Dendritic cell treated with granulocyte-macrophage colony-stimulating factor and Interleukin-4, amounts not matched to agents 40 ng/mL and 50 ng/mL, for 4 days (primary cell): Measurements from ENCODE around the gene RINL.
"Not testable (repeated sequence)": the region's sequence is repeated elsewhere in the genome, so short reads cannot be mapped to it uniquely, and the experiment has no call there.

Experiments used
- H3K27ac Mint-ChIP-seq: one replicate; pipeline ENCODE4 v1.8.0; 2022; ENCODE audit warnings: mild to moderate bottlenecking, mixed read lengths
- H3K27me3 Mint-ChIP-seq: one replicate; pipeline ENCODE4 v1.8.0; 2022; ENCODE audit warnings: mild to moderate bottlenecking, mixed read lengths
- H3K36me3 Mint-ChIP-seq: one replicate; pipeline ENCODE4 v1.8.0; 2022; ENCODE audit warnings: low read depth, mixed read lengths
- H3K4me1 Mint-ChIP-seq: one replicate; pipeline ENCODE4 v1.8.0; 2022; ENCODE audit warnings: low read depth, mixed read lengths
- H3K4me3 Mint-ChIP-seq: one replicate; pipeline ENCODE4 v1.8.0; 2022; ENCODE audit warnings: mild to moderate bottlenecking, moderate library complexity, mixed read lengths
- H3K9me3 Mint-ChIP-seq: one replicate; pipeline ENCODE4 v1.8.0; 2022; ENCODE audit warnings: mixed read lengths
- intact Hi-C: fragments of 100-400 bp; cut with micrococcal nuclease; formaldehyde crosslinking; loops from one replicate; pipeline ENCODE4 v1.15.0; 2022

RINL gene

GRCh38 chr19:38898788-38899446 lies 20.8 kb upstream of the RINL start:
- Mint-ChIP-seq H3K9me3 (no peaks in the 10 kb centered on the region), H3K36me3 (peaks cover 52% of the 10 kb centered on the region), H3K27ac (peak overlapping the region; percentile 89), H3K27me3 (no peaks in the 10 kb centered on the region), H3K4me3 (peak overlapping the region; percentile 90), H3K4me1 (peaks cover 43% of the 10 kb centered on the region)
- intact Hi-C loops, result loop anchor here (1.0 to 5.0 kb wide), 3 partner anchors 31 to 67 kb away; partner anchors contain the start of genes ECH1, MRPS12 and SARS2

GRCh38 chr19:38894968-38895367 lies 16.9 kb upstream of the RINL start:
- Mint-ChIP-seq H3K36me3 (peaks cover 71% of the 10 kb centered on the region), H3K4me3 (no peak overlapping the region), H3K27me3 (no peaks in the 10 kb centered on the region), H3K27ac (peak overlapping the region; percentile 6), H3K4me1 (peaks cover 22% of the 10 kb centered on the region), H3K9me3 (no peaks in the 10 kb centered on the region)
- intact Hi-C loops, result loop anchor here (5.0 kb wide), 1 partner anchor 63 kb away; the partner anchor contains the start of gene ECH1

GRCh38 chr19:38893341-38893771 lies 15.3 kb upstream of the RINL start:
- H3K4me3 Mint-ChIP-seq, result no peak overlapping the region
- H3K36me3 Mint-ChIP-seq, result peaks cover 75% of the 10 kb centered on the region
- peaks cover 14% of the 10 kb centered on the region for H3K4me1 Mint-ChIP-seq
- H3K27ac Mint-ChIP-seq, result no peak overlapping the region
- H3K27me3 Mint-ChIP-seq, result no peaks in the 10 kb centered on the region
- intact Hi-C loops, result no loop called here
- H3K9me3 Mint-ChIP-seq, result no peaks in the 10 kb centered on the region

GRCh38 chr19:38892841-38893240 lies 14.8 kb upstream of the RINL start:
- no peak overlapping the region for H3K4me3 Mint-ChIP-seq
- H3K4me1 Mint-ChIP-seq, result peaks cover 9% of the 10 kb centered on the region
- H3K27ac Mint-ChIP-seq, result no peak overlapping the region
- no peaks in the 10 kb centered on the region for H3K27me3 Mint-ChIP-seq
- intact Hi-C loops, result no loop called here
- H3K9me3 Mint-ChIP-seq, result no peaks in the 10 kb centered on the region
- peaks cover 80% of the 10 kb centered on the region for H3K36me3 Mint-ChIP-seq

- H3K27me3 Mint-ChIP-seq, result no peaks in the 10 kb centered on the region
- no peak overlapping the region for H3K4me3 Mint-ChIP-seq
- peaks cover 91% of the 10 kb centered on the region for H3K36me3 Mint-ChIP-seq
- H3K27ac Mint-ChIP-seq, result peak overlapping the region; percentile 55
- H3K4me1 Mint-ChIP-seq, result peaks cover 5% of the 10 kb centered on the region
- no peaks in the 10 kb centered on the region for H3K9me3 Mint-ChIP-seq
- intact Hi-C loops, result no loop called here
Observed at GRCh38 chr19:38891771-38892170, 13.7 kb upstream of the RINL start.

- no peak overlapping the region for H3K27ac Mint-ChIP-seq
- no peaks in the 10 kb centered on the region for H3K27me3 Mint-ChIP-seq
- H3K9me3 Mint-ChIP-seq, result no peaks in the 10 kb centered on the region
- peaks cover 1% of the 10 kb centered on the region for H3K4me1 Mint-ChIP-seq
- H3K36me3 Mint-ChIP-seq, result peaks cover 96% of the 10 kb centered on the region
- intact Hi-C loops, result no loop called here
- no peak overlapping the region for H3K4me3 Mint-ChIP-seq
Observed at GRCh38 chr19:38890686-38891085, 12.6 kb upstream of the RINL start.

GRCh38 chr19:38889803-38890202 lies 11.7 kb upstream of the RINL start:
- Mint-ChIP-seq H3K36me3 (peaks cover 96% of the 10 kb centered on the region), H3K9me3 (no peaks in the 10 kb centered on the region), H3K4me1 (no peaks in the 10 kb centered on the region), H3K4me3 (no peak overlapping the region), H3K27ac (no peak overlapping the region), H3K27me3 (no peaks in the 10 kb centered on the region)
- intact Hi-C loops, result no loop called here

- intact Hi-C loops, result no loop called here
- H3K27me3 Mint-ChIP-seq, result no peaks in the 10 kb centered on the region
- no peaks in the 10 kb centered on the region for H3K9me3 Mint-ChIP-seq
- no peak overlapping the region for H3K4me3 Mint-ChIP-seq
- H3K4me1 Mint-ChIP-seq, result no peaks in the 10 kb centered on the region
- peaks cover 94% of the 10 kb centered on the region for H3K36me3 Mint-ChIP-seq
- H3K27ac Mint-ChIP-seq, result no peak overlapping the region
Observed at GRCh38 chr19:38888876-38889275, 10.8 kb upstream of the RINL start.

- intact Hi-C loops, result not testable (repeated sequence)
Observed at GRCh38 chr19:38884691-38885090, 6.6 kb upstream of the RINL start.

GRCh38 chr19:38883286-38883685 lies 5.2 kb upstream of the RINL start:
- H3K27me3 Mint-ChIP-seq, result no peaks in the 10 kb centered on the region
- intact Hi-C loops, result no loop called here
- peaks cover 9% of the 10 kb centered on the region for H3K4me1 Mint-ChIP-seq
- no peak overlapping the region for H3K4me3 Mint-ChIP-seq
- H3K9me3 Mint-ChIP-seq, result no peaks in the 10 kb centered on the region
- peaks cover 95% of the 10 kb centered on the region for H3K36me3 Mint-ChIP-seq
- no peak overlapping the region for H3K27ac Mint-ChIP-seq

More at GRCh38 chr19:38884691-38885090, 6.6 kb upstream of the RINL start:
- not testable (repeated sequence) for H3K4me3 Mint-ChIP-seq, H3K27me3 Mint-ChIP-seq, H3K9me3 Mint-ChIP-seq, H3K27ac Mint-ChIP-seq, H3K4me1 Mint-ChIP-seq
- peaks cover 97% of the 10 kb centered on the region for H3K36me3 Mint-ChIP-seq

- intact Hi-C loops, result no loop called here
- H3K36me3 Mint-ChIP-seq, result peaks cover 74% of the 10 kb centered on the region
- peaks cover 19% of the 10 kb centered on the region for H3K4me1 Mint-ChIP-seq
- no peak overlapping the region for H3K27ac Mint-ChIP-seq
- H3K4me3 Mint-ChIP-seq, result no peak overlapping the region
- H3K27me3 Mint-ChIP-seq, result no peaks in the 10 kb centered on the region
- H3K9me3 Mint-ChIP-seq, result no peaks in the 10 kb centered on the region
Observed at GRCh38 chr19:38880882-38881609, 3.0 kb upstream of the RINL start.

GRCh38 chr19:38880076-38880881 lies 2.2 kb upstream of the RINL start:
- H3K4me3 Mint-ChIP-seq, result no peak overlapping the region
- H3K27ac Mint-ChIP-seq, result no peak overlapping the region
- peaks cover 67% of the 10 kb centered on the region for H3K36me3 Mint-ChIP-seq
- H3K9me3 Mint-ChIP-seq, result no peaks in the 10 kb centered on the region
- intact Hi-C loops, result no loop called here
- peaks cover 19% of the 10 kb centered on the region for H3K4me1 Mint-ChIP-seq
- H3K27me3 Mint-ChIP-seq, result no peaks in the 10 kb centered on the region

GRCh38 chr19:38879400-38879751 lies 1.3 kb upstream of the RINL start:
- intact Hi-C loops, result no loop called here
- H3K27me3 Mint-ChIP-seq, result no peaks in the 10 kb centered on the region
- H3K4me1 Mint-ChIP-seq, result peaks cover 19% of the 10 kb centered on the region
- H3K36me3 Mint-ChIP-seq, result peaks cover 60% of the 10 kb centered on the region
- no peak overlapping the region for H3K27ac Mint-ChIP-seq
- H3K4me3 Mint-ChIP-seq, result no peak overlapping the region
- no peaks in the 10 kb centered on the region for H3K9me3 Mint-ChIP-seq
